HG03196 (cell line): Measurements from ENCODE around the gene MYBPC1.
"Not testable (repeated sequence)": the region's sequence is repeated elsewhere in the genome, so short reads cannot be mapped to it uniquely, and the experiment has no call there.

Source experiments
- ATAC-seq: cut with Tn5 transposase; IDR thresholded peaks from one replicate; pipeline ENCODE4 v1.9.1; 2021; ENCODE audit not compliant: unreplicated experiment

Gene MYBPC1

GRCh38 chr12:101594700-101595099 lies at the start of gene MYBPC1:
MYBPC1 (plus strand) TSS chr12:101594971; CDS start chr12:101595071, 100 bp downstream.
- no peak for ATAC-seq

DNA sequence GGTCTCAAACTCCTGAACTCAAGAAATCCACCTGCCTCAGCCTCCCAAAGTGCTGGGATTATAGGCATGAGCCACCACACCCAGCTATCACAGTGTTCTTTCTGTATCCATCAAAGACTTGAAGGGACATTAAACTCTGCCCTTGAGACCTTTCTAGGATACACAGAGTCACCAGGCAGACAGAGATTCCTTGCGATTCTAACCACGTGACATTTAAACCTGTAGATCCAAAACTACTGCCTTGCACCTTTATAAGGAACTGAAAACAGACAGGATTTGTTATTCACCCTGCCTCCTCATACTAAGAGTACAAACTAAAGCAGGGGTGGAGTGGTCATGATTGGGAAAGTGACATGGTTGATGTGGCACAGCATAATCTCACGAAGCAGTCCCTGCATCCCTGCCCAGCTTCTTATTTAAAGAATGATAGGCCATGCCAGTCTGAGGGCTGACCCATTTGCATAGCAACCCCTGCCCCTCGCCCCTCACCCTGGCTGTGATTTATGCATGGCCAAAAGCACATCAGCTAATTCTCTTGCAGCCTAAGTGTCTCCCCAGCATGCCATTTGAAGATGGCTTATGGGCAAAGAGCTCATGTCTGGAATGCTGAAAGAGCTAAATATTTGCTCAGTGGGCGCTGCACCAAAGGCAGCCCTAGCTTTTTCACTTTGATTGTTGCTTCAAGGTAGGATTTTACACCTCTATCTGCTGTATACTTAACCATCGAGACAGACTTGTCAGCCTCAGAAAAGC lies 43.2 kb upstream of the MYBPC1 start:
- ATAC-seq: no peak

- no peak for ATAC-seq
These were observed 42.5 kb upstream of the MYBPC1 start for GRCh38 chr12:101552277-101552676.

DNA sequence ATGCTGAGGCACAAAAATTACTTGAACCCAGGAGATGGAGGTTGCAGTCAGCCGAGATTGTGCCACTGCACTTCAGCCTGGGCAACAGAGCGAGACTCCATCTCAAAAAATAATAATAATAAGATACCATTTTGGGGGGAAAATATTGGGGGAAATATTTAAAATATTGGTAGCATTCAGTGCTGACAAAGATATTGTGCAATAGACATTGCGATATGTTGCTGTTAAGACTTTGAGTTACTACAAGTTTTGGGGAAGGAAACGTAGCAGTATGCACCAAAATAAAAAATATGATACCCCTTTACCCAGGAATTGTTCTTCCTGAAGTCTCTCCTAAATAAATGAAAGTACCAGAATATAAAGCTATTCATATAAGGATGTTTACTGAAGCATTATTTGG lies 37.7 kb upstream of the MYBPC1 start:
- ATAC-seq: no peak

GRCh38 chr12:101558726-101559125 lies 36.0 kb upstream of the MYBPC1 start:
- not testable (repeated sequence) for ATAC-seq

- ATAC-seq: no peak
These were observed 31.6 kb upstream of the MYBPC1 start for GRCh38 chr12:101563212-101563611.

DNA sequence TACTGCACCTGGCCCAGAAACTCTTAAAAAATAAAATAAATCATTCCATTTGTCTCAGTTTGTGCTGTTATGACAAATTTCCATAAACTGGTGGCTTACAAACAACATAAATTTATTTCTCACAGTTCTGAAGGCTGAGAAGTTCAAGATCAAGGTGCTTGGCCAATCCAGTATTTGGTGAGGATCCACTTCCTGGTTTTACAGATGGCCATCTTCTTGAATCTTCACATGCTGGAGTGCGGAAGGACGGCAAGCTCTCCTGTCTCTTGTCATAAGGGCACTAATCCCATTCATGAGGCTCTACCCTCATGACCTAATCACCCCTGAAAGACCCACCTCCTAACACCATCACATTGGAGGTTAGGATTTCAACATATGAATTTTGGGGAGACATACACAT lies 29.9 kb upstream of the MYBPC1 start:
- no peak for ATAC-seq

GRCh38 chr12:101566318-101566717 lies 28.5 kb upstream of the MYBPC1 start:
- ATAC-seq: no peak

GRCh38 chr12:101567918-101568317 lies 26.9 kb upstream of the MYBPC1 start:
- no peak for ATAC-seq

GRCh38 chr12:101570047-101570446 lies 24.7 kb upstream of the MYBPC1 start:
- no peak for ATAC-seq

- ATAC-seq: no peak
These were observed 23.7 kb upstream of the MYBPC1 start for GRCh38 chr12:101571105-101571504.

- no peak for ATAC-seq
These were observed 21.0 kb upstream of the MYBPC1 start for GRCh38 chr12:101573743-101574142.

- no peak for ATAC-seq
These were observed 16.4 kb upstream of the MYBPC1 start for GRCh38 chr12:101578417-101578816.

GRCh38 chr12:101581190-101581589 lies 13.6 kb upstream of the MYBPC1 start:
- ATAC-seq: no peak

GRCh38 chr12:101582937-101583336 lies 11.8 kb upstream of the MYBPC1 start:
- no peak for ATAC-seq

- ATAC-seq: no peak
These were observed 4.4 kb upstream of the MYBPC1 start for GRCh38 chr12:101590383-101590782.

- ATAC-seq: no peak
These were observed 3.0 kb upstream of the MYBPC1 start for GRCh38 chr12:101591781-101592180.

DNA sequence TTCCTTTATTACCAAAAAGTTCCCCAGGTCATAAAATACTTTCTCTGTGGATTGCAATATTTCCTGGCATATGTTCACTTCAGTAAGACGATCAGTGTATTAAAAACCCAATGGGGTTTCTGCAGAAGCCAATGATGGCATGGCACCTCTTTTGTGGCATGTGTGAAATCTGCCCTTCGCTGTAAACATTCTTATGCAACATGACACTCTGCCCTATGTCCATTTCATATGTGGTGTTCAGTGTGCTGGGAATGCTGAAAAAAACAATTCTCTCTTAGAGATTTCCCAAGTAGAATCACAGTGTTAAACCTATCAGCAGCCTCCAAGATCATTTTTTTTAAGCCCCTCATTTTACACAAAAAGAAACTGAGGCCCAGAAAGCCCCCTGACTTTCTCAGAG lies 2.3 kb upstream of the MYBPC1 start:
- ATAC-seq: no peak

- no peak for ATAC-seq
These were observed 1.9 kb upstream of the MYBPC1 start for GRCh38 chr12:101592921-101593320.

DNA sequence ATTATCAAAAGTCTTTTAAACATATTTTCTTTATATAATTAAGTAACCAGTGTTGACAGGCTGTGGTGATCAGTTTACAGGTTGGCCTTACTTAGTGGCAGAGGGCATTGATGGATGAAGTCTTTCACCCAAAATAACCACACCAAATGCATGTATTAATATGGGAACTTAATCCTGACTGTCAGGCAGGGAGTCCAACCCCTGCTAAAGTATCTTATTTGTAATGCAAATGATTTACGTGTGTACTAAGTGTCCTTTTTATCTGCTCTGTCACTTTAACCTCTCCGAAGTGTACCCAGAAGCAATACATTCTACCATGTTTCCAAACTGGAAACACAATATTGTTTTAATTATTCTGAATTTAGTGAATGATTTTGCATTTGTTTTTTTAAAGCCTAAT lies 1.4 kb downstream of the MYBPC1 start:
- no peak for ATAC-seq

DNA sequence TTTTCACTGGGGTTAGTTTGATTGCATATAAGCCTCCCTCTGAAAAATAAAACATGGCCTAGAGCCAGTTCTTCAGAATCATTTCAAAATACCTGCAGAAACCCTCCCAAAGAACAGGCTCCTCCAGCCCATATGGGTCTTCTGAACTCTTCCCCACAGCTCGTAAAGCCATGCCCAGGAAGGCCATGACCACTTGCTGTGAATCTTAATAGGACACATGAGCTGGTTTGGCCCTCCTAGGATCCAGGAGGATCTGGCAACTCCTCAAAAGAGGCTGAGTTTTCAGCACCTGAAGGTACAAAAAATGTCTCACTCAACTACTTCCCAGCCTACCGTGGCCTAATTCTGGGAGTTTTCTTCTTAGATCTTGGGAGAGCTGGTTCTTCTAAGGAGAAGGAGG lies 2.4 kb downstream of the MYBPC1 start:
- ATAC-seq: no peak

- no peak for ATAC-seq
These were observed 3.7 kb downstream of the MYBPC1 start for GRCh38 chr12:101598483-101598882.

GRCh38 chr12:101599311-101599710 lies 4.5 kb downstream of the MYBPC1 start:
- ATAC-seq: no peak
